NCI-H1048 (cell line): ENCODE results near the gene ABHD6.
A peak's percentile ranks its signal among the peaks of the same experiment; 100 is the strongest.
"Not testable (repeated sequence)": the region's sequence is repeated elsewhere in the genome, so short reads cannot be mapped to it uniquely, and the experiment has no call there.

Source experiments
- DNase-seq: peaks from one replicate; lab custom pipeline; 2025; lab: John Stamatoyannopoulos, UW

The ABHD6 gene

DNA sequence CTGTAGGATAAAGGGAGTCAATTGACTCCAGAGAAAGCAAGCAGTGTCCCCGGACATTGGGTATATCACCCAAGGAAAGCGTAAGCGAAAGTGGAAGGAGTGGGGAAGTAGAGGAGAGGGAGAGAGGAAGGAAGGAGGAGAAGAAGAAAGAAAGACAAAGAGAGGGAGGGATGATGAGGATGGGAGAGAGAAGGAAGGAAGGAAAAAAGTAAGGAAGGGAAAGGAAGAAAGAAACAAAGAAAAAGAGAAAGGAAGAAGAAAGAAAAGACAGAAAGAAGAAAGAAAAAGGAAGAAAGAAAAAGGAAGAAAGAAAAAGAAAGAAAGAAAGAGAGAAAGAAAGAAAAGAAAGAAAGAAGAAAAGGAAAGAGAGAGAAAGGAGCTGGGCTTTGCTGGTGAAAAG is 27.7 kb upstream of the ABHD6 start:
- no peak for DNase-seq

DNA sequence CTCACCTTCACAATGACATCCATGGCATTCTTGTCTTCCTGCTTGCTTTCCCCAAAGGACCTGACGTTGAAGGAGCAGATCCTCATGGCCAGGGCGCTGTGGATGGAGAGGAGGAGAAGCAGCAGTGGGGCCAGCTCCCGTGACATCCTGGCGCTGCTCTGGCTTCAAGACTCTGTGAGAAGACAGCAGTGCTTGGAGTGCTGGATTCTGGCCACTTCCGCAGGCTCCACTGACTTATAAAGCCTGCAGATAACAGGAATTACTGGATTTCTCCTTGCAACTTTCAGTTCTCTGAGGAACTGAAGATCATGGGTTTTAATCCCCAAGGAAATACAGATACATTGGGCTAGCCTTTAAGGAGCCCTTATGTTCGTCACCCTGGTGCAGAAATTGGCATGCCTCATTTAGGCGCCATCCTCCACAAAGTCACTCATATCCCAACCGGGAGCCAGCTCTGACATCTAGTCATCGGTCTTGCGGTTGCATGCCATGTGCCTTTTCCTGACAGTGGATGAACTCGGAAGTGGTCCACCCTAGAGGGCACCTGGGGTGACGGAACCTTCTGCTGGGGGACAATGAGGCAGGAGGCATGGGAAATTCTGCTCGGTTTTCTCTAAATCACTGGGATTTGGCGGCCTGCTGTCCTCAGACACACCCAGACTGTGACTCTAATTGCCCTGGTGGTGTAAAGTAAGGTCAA is 26.7 kb upstream of the ABHD6 start, which contains the start of gene DNASE1L3:
TSS of gene DNASE1L3 (minus strand) at position 212 of the 700 bp plus-strand sequence. CDS start at position 146, 66 bp downstream.
- DNase-seq: no peak

DNA sequence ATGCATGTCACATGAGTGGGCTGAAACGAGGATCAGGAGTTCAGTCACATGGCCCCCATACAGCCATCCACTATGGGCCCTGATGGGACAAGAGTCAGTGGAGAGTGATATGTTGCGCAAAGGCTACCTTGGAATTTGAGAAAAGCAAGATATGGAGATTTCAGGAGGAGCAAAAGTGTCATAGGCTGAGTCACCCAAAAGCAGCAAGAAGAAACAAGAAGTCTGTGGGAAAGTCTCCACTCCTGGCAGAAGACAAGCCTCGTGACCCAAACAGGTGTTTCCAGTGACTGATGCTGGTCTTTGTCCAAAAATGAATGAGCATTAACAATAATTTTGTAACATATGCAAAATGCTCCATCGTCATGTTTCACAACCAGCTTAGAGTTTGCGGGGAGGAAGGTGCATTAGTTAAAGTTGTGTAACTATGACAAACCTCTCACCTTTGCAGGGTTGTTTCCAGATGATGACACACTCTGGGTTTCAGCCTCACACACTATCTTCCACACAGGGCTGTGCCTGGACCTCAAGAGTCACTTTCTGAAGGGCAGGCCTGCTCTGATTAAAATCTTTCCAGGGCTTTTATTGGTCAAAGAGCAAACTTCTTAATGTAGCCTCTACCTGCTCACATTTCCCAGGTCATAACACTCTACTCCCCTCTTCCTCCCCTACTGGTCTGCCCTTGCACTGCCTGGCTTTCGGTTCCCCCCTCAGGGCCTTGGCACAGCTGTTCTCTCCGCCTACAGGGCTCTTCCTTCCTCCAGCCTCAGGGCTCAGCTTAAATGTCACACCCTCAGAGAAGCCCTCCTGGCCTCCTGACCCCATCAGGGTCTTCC is 22.9 kb upstream of the ABHD6 start:
- no peak for DNase-seq

DNA sequence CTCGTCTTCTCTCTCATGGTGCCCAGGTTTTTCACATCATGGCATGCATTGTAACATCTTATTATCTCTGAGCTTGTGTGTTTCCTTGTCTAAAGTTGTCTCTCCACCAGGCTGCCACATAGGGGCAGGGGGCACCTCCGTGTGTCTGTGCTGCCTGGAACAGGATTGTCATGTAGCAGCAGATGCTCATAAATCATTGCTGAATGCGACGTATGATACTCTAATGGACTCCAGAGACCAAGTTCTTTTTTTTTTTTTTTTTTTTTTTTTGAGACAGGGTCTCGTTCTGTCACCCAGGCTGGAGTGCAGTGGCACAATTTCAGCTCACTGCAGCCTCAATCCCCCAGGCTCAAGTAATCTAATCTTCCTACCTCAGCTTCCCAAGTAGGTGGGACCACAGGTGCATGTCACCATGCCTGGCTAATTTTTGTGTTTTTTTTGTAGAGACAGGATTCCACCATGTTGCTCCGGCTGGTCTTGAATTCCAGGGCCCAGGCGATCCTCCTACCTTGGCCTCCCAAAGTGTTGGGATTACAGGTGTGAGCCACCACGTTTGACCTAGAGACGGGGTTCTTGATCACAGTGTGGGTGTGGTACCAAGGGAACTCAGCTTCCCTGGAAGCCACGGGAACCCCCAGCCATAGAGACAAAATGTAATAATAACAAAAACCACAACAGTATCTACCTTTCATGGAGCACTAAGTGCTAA is 22.1 kb upstream of the ABHD6 start:
- DNase-seq: no peak

DNA sequence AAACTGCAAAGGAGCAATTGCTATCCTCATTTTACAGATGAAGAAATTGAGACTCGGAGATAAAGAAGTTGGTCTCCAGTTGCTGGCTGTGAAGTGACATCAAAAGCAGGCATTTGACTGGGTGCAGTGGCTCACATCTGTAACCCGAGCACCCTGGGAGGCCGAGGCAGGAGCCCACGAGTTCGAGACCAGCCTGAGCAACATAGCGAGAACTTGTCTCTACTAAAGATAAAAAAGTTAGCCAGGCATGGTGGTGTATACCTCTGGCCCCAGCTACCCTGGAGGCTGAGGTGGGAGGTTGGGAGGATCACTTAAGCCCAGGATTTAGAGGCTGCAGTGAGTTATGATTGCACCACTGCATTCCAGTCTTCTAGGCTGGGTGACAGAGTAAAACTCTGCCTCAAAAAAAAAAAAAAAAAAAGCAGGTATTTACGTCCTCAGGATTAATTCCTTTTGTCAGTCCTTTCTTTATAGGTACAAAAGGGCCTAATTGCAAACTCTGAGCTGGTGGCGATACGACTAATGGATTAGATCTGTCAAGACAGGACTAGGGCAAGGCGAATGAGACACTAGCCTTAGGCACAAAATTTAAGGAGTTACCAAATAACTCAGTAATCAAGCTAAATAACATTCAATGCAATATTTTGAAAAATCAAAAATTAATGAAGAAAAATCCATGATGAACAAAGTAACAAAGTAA is 20.9 kb upstream of the ABHD6 start:
- DNase-seq: no peak

DNA sequence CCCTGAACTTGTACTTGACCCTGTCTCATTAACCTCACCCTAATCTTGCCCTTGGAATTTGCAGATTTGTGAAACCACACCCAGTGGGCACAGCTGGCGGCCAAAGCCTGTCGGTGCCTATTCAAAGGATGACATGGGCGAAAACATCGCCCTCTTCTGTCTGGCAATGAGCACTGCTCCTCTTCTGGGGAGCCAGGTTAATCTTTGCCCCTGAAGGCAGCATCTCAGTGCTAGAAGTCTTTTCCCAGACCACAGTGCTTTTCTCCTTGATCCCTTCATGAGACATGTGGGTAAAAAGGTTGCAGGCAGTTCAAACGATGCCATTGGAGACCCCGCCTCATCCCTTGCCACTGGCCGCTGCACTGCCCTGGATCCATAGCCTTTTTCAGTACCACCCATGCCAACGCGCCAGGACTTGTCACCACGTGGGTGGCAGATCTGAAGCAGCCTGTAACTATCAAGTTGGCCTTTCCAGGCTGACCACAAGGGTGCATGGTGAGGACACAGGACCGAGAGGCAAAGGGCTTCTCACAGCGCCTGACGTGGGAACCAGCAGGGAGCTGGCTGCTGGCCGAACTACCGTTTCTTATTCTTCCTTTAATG is 20.3 kb upstream of the ABHD6 start:
- DNase-seq: peak; percentile 35

DNA sequence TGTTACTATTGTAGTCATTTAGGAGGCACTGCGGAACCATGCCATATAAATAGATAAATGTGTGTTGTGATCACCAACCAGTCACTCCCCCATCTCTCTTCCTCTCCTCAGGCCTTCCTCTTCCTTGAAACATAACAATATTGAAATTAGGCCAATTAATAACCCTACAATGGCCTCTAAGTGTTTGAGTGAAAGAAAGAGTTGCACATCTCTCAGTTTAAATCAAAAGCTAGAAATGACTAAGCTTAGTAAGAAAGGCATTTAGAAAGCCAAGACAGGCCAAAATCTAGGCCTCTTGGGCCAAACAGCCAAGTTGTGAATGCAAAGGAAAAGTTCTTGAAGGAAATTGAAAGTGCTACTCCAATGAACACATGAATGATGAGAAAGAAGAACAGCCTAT is 18.7 kb upstream of the ABHD6 start:
- DNase-seq: no peak

DNA sequence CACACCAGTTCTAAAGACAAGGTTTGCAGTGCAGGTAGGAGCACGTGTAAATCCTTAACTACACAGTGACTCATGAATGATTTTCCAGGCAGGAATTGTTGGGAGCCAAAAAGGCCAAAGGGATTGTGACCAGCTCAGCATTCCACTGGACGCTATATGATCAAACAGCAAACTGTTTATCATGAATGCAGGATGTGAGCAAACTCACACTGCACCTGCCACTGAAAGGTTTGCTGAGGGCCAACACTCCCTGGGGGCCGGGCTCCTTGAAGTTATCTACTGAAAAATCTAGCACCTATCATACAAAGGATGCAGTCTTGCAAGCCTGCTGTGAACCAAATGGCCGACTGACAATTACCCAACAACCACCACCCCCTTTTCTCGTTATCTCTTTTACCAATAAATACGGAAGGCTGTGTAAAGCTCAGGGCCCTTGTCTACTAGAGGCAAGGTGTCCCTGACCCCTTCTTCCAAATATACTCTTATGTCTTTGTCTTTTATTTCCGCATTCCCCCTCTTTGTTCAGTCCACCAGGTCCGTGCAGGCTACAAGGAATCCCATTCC is 15.3 kb upstream of the ABHD6 start:
- no peak for DNase-seq

DNA sequence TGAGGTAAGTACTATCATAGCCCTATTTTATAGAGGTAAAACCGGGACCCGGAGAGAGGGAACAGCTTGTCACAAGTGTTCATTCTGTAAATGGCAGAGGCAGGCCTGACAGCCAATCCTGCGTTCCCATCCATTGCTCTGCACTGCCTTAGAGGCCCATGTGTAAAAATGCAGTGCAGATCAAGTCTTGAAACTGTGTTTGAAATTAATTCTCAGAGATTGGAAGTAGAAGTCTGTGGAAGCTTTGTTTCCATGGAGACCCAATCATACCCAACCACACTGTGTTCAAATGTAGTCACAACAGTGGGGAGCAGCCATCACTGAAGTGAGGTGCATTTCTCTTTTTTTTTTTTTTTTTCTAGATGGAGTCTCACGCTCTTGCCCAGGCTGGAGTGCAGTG is 13.7 kb upstream of the ABHD6 start:
- no peak for DNase-seq

DNA sequence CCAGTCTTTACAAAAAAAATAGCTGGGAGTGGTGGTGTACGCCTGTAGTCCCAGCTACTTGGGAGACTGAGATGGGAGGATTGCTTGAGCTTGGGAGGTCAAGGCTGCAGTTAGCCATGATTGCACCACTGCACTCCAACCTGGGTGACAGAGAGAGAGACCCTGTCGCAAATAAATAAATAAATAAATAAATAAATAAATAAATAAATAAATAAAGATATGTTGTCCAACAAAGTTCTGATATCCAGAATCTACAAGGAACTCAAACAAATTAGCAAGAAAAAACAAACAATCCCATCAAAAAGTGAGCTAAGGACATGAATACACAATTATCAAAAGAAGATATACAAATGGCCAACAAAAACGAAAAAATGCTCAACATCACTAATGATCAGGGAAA is 9.7 kb upstream of the ABHD6 start:
- not testable (repeated sequence) for DNase-seq

DNA sequence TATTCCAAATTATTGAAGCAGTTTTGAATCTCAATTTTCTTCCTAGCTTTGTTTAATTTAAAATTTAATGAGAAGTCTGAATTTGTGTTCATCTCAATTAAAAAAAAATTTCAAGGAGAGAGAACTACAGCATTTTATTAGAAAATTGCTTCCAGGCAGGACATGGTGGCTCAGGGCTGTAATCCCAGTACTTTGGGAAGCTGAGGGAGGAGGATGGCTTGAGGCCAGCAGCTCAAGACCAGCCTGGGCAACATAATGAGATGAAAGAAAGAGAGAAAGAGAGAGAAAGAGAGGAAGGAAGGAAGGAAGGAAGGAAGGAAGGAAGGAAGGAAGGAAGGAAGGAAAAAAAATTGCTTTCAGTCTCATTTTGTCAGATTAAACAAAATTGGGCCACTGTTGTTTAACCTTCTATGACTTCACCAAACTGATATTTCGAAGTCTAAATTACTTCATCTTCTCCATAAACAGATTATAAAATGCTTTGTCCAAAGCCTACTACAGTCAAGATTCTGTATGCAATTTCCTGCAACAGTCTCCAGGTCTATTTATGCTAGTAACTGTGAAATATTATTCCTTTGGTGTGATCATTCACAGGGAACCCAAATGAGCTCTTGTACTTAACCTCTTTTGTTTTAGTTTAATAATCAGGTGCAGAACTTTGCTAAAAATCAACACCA is 6.6 kb upstream of the ABHD6 start:
- no peak for DNase-seq

DNA sequence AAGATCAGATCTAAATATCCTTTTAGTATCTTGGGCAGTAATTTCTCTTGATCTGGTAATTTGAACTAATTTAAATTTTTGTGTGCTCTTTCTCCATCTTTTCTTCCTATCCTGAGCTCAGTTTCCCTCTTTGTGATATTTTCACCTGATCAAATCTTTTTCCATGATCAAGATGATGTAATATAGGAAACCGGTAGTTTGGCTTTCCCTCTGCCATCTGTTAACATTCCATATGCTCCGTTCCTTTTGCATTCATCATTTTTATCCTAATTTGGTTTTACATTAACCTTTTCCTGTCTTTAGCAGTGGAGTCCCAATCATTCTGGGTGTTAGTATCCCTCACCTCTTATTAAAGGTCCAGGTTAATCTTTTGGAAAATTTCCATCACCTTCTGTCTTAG is 5.9 kb upstream of the ABHD6 start:
- DNase-seq: no peak

DNA sequence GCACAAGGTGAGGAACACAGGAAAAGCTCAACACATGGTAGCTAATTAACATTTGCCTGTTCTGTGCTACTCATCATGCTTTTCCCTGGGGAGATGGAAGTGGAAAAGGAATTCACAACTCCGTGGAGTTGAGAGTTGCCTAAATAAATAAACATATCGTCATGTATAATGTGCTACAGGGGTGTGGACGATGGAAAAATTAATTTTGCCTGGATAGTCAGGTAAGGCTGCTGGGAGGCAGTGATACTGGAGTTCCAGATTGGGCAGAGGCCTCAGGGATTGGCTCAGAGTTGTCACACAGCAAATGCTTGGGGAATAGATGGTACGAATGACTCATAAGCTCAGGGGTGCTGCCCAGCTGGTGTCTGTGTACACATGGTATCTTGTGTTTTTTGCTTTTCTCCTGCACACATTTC is 3.1 kb upstream of the ABHD6 start:
- no peak for DNase-seq

DNA sequence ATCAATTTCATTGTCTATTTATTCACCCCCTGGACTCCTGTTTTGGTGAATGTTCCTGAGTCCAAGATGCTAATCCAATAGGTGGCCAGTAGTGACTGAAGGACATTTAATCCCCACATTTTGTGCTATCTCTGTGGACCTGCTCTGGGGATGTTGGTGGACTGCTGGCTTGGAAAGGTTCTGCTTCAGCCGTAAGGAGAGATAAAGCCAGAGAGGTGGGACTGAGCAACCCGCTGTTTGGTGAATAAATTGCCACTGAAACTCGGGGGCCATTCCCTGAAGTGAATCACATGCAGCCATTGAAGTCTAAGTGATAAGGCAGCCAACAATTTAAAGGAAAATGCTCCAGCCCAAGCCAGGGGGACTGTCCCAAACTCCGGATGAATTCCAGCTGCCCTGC is 1.6 kb upstream of the ABHD6 start:
- DNase-seq: no peak

DNA sequence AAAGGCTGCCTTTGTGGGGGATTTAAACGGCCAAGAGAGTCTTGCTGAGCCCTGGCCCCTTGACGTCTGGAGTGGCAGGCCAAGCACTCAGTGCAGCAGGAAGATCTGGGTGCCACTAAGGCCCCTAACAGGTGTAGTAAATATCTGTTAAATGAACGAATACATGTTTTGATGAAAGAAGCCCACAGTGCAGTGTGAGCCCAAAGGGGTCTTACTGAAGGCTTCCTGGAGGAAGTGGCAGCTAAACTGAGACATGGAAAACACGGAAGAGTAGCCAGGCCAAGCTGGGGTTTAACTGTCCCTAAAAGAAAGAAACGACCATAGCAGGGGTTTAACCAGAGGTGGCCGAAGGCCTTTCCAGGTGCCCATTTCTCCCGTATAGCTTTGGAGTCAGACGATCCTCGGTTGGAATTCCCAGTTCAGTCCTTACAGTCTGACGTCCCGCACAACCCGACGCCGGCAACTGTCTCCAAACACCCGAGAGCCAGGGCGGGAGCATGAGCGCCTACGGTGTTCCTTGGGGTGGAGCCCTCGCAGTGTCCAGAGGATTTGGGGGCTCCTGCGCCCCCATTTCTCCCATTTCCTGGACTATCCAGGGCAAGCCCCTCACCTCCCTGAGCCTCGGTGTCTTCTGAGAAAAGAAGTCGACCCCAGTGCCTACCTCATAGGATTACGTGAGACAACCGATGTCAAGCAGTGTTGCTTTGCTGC is 910 bp upstream of the ABHD6 start:
- DNase-seq: no peak

DNA sequence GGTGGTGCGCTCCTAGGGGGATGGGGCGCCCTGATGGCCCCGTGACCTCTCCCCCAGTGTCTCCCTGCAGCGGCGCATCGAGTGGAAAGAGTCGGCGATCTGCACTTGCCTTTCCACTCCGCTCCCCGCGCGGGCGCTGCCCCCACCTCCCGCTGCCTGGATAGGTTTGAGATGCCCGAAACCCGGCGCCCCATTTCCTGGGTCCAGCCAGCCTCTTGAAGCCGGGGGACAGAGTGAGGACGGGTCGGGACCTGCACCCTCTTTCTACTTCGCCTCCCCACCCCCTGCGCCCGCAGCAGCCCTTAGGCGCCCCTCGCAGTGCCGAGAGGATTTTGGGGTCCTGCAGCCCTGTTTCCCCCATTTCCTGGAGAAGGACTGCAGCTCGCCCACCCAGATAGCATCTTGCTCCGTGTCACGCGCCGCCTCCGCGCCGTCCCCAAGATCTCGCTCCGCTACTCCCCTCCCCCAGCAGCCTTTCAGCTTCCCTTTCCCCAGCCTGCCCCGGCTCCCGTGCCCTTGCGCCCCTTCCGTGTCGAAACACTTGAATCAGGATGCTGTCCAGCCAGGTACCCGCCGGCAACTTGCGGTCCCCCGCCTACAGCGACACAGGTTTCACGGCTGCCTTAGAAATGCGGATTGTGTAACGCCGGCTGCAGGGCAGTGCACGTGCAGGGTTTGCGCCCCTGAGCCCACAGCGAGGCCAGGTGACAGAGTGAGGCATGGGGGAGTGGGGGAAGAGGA is 519 bp downstream of the ABHD6 start:
- no peak for DNase-seq

DNA sequence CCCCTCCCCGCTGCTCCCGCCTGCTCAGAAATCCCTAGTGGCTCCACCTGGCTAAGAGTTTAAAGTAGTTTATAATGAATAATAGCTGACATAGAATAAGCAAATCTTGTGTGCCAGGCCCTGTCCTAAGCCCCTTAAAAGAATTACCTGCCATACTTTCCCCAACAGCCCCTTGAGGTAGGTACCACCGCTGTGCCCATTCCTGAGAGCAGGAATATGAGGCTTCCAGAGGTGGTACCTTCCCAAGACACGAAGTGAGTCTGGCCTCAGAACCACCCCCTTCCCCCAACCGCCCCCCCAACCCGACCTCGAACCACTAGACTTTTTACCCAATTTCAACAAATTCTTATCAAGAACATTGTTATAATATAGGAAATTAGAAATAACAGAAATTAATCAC is 1.2 kb downstream of the ABHD6 start:
- no peak for DNase-seq

DNA sequence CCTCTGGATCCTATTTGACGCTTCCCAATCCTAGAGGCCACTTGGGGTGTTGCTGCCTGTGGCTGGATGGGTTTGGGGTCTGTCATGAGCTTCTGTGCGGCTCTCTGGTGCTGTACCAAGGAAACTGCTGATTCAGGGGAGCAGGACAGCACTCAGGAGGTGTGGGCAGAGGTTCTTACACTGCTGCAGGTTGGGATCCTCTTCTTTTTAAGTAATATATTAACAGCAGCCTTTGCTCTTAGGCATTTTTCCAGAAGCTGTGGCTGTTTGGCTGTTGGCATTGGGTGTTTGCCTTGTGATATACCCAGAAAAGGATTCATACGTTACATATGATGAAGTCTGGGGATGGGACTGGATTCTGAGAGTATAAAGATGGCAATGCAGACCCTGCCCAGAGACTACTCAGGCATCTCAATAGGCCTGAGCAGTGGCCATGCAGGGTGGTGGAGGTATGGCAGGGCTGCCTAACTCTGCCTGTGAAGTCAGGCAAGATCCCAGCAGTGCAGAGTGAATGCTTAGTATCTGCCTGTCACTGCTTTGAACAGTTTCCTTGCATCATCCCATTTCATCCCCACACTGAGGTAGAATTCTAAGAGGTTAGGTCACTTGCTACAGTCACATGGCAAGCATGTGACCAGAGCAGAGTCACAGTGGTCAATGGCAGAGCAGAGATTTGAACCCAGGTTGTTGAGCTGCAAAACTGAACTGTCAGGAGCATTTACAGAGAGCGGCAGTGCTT is 3.9 kb downstream of the ABHD6 start:
- no peak for DNase-seq

DNA sequence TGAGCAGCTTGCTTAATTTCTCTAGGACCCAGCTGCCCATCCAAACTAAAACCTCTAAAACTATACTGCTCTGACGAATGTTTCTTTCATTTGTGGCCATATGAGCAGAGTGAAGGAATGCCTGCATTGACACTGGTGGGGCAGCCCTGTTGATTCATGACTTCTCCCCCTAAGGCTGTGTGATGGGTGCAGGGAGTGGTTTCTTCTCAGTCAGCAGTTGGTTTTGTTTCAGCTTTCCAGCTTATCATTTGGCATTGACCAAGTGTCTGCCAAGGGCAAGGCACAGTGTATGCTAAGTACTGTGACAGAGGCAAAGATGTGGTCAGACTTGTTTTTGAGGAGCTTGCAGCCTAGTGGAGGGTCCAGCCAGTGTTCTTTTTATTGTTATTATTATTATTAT is 4.7 kb downstream of the ABHD6 start:
- DNase-seq: no peak
